ENCODE data around the gene SPATA2.
A peak's percentile ranks its signal among the peaks of the same experiment; 100 is the strongest.

Gene SPATA2

GRCh38 chr20:49913399-49914047 is 1.8 kb downstream of the SPATA2 start:
- Histone ChIP-seq H3K27ac (ENCODE audit: low read depth, low read length, poor library complexity, severe bottlenecking) (no peak overlapping the region), H3K9me2 (ENCODE audit: low read depth, low read length) (no peaks in the 10 kb centered on the region), H3K4me2 (ENCODE audit: low read length) (peak overlapping the region; percentile 77; the same call in 1 of the 2 replicates), H3K9me3 (ENCODE audit: low read length) (no peaks in the 10 kb centered on the region), H2AFZ (ENCODE audit: low read length) (no peak overlapping the region), H3K27me3 (ENCODE audit: insufficient read depth, low read length) (no peaks in the 10 kb centered on the region), H3K4me1 (ENCODE audit: insufficient read depth, low read length, severe bottlenecking) (peaks cover 24% of the 10 kb centered on the region), H3K79me2 (ENCODE audit: insufficient read depth, low read length) (peaks cover 7% of the 10 kb centered on the region; the same call in 1 of the 2 replicates), H3F3A (ENCODE audit: insufficient read depth, low read length) (no peaks in the 10 kb centered on the region), H4K20me1 (ENCODE audit: insufficient read depth, low read length) (no peaks in the 10 kb centered on the region), H3K36me3 (ENCODE audit: insufficient read depth, low read length) (peaks cover 13% of the 10 kb centered on the region; the same call in 1 of the 2 replicates), H3K4me3 (ENCODE audit: low read depth, low read length, poor library complexity, severe bottlenecking) (peak overlapping the region; percentile 67), H3K9ac (ENCODE audit: low read length) (no peak overlapping the region)
- TF ChIP-seq CTCF (IDR thresholded peaks at IDR 0.05; ENCODE audit: low read length) (no peak), EZH2 (IDR thresholded peaks at IDR 0.05; ENCODE audit: borderline replicate concordance, low read length) (no peak)

GRCh38 chr20:49910340-49910706 is 5.0 kb downstream of the SPATA2 start:
- Histone ChIP-seq H2AFZ (ENCODE audit: low read length) (no peak overlapping the region), H3K27ac (ENCODE audit: low read depth, low read length, poor library complexity, severe bottlenecking) (no peak overlapping the region), H3K9me2 (ENCODE audit: low read depth, low read length) (no peaks in the 10 kb centered on the region), H3K4me3 (ENCODE audit: low read depth, low read length, poor library complexity, severe bottlenecking) (no peak overlapping the region), H3K36me3 (ENCODE audit: insufficient read depth, low read length) (peaks cover 35% of the 10 kb centered on the region), H3F3A (ENCODE audit: insufficient read depth, low read length) (no peaks in the 10 kb centered on the region), H3K79me2 (ENCODE audit: insufficient read depth, low read length) (peaks cover 7% of the 10 kb centered on the region; the same call in 1 of the 2 replicates), H3K27me3 (ENCODE audit: insufficient read depth, low read length) (no peaks in the 10 kb centered on the region), H3K4me2 (ENCODE audit: low read length) (no peak overlapping the region), H3K9me3 (ENCODE audit: low read length) (no peaks in the 10 kb centered on the region), H3K4me1 (ENCODE audit: insufficient read depth, low read length, severe bottlenecking) (peaks cover 14% of the 10 kb centered on the region), H4K20me1 (ENCODE audit: insufficient read depth, low read length) (no peaks in the 10 kb centered on the region), H3K9ac (ENCODE audit: low read length) (no peak overlapping the region)
- no peak for TF ChIP-seq CTCF (IDR thresholded peaks at IDR 0.05; ENCODE audit: low read length)
- no peak for TF ChIP-seq EZH2 (IDR thresholded peaks at IDR 0.05; ENCODE audit: borderline replicate concordance, low read length)

DNA sequence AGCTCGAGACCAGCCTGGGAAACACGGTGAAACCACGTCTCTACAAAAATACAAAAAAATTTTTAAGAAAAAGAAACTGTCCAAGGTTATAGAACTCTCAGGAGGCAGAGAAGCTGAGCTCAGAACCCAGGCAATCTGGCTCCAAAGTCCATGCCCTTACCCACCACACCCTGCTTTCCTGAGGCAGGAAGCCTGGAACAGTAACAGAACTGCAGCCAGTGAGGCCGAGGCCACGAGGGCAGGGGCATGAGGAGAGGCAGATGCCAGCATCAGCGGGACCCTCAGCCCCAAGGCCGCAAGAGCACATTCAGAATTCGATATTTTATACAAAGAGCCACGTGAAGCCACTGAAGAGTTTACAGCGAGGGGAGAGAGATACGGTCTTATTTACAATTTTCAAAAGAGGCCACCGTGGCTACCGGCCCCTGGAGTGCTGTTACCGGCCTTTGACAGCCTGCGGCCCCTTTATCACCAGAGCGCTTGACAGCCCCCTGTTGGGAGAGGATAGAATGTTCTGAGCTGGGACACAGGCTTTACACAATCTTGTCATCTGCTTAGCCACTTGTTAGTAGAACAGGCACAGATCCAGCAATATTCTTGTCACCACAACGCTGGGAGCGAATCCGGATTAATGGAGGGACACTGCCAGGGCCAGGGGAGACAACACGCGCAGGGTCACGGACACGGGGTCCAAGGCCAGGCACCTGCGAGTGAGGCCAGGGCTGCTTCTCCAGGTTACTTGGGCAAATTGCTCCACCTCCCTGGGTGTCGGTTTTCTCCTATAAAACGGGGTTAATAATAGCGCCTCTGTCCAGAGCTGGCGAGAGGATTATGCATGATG is 5.6 kb downstream of the SPATA2 start:
- Histone ChIP-seq H3K9ac (ENCODE audit: low read length) (no peak overlapping the region), H3F3A (ENCODE audit: insufficient read depth, low read length) (no peaks in the 10 kb centered on the region), H3K79me2 (ENCODE audit: insufficient read depth, low read length) (peaks cover 6% of the 10 kb centered on the region; the same call in 1 of the 2 replicates), H3K4me3 (ENCODE audit: low read depth, low read length, poor library complexity, severe bottlenecking) (no peak overlapping the region), H3K4me1 (ENCODE audit: insufficient read depth, low read length, severe bottlenecking) (peaks cover 13% of the 10 kb centered on the region), H3K27ac (ENCODE audit: low read depth, low read length, poor library complexity, severe bottlenecking) (no peak overlapping the region), H3K27me3 (ENCODE audit: insufficient read depth, low read length) (no peaks in the 10 kb centered on the region), H3K4me2 (ENCODE audit: low read length) (no peak overlapping the region), H2AFZ (ENCODE audit: low read length) (no peak overlapping the region), H3K9me3 (ENCODE audit: low read length) (no peaks in the 10 kb centered on the region), H4K20me1 (ENCODE audit: insufficient read depth, low read length) (no peaks in the 10 kb centered on the region), H3K9me2 (ENCODE audit: low read depth, low read length) (no peaks in the 10 kb centered on the region), H3K36me3 (ENCODE audit: insufficient read depth, low read length) (peaks cover 41% of the 10 kb centered on the region)
- TF ChIP-seq EZH2 (IDR thresholded peaks at IDR 0.05; ENCODE audit: borderline replicate concordance, low read length) (no peak), CTCF (IDR thresholded peaks at IDR 0.05; ENCODE audit: low read length) (peak; percentile 36)

All from OCI-LY1 (cell line).